Hepatocyte (in vitro differentiated cells): Measurements from ENCODE around the gene RUVBL2.

Experiments
- CTCF ChIP-seq: fragments of 200-600 bp; sonication (generic); IDR thresholded peaks from 2 replicates; pipeline ENCODE4 v1.5.1; 2016; ENCODE audit warnings: antibody characterized with exemption, mild to moderate bottlenecking; ENCODE audit not compliant: poor library complexity
- EZH2 ChIP-seq: fragments of 200-600 bp; sonication (generic); IDR thresholded peaks from 2 replicates; pipeline ENCODE4 v1.6.1; 2016; ENCODE audit warnings: antibody characterized with exemption, mild to moderate bottlenecking, borderline replicate concordance

- TF ChIP-seq CTCF = no peak
- TF ChIP-seq EZH2 = no peak
Observed at GRCh38 chr19:48950830-48951519, 42.7 kb upstream of the RUVBL2 start.
